ENCODE data around the gene OPA1.

OPA1 gene, protein sequence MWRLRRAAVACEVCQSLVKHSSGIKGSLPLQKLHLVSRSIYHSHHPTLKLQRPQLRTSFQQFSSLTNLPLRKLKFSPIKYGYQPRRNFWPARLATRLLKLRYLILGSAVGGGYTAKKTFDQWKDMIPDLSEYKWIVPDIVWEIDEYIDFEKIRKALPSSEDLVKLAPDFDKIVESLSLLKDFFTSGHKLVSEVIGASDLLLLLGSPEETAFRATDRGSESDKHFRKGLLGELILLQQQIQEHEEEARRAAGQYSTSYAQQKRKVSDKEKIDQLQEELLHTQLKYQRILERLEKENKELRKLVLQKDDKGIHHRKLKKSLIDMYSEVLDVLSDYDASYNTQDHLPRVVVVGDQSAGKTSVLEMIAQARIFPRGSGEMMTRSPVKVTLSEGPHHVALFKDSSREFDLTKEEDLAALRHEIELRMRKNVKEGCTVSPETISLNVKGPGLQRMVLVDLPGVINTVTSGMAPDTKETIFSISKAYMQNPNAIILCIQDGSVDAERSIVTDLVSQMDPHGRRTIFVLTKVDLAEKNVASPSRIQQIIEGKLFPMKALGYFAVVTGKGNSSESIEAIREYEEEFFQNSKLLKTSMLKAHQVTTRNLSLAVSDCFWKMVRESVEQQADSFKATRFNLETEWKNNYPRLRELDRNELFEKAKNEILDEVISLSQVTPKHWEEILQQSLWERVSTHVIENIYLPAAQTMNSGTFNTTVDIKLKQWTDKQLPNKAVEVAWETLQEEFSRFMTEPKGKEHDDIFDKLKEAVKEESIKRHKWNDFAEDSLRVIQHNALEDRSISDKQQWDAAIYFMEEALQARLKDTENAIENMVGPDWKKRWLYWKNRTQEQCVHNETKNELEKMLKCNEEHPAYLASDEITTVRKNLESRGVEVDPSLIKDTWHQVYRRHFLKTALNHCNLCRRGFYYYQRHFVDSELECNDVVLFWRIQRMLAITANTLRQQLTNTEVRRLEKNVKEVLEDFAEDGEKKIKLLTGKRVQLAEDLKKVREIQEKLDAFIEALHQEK

DNA sequence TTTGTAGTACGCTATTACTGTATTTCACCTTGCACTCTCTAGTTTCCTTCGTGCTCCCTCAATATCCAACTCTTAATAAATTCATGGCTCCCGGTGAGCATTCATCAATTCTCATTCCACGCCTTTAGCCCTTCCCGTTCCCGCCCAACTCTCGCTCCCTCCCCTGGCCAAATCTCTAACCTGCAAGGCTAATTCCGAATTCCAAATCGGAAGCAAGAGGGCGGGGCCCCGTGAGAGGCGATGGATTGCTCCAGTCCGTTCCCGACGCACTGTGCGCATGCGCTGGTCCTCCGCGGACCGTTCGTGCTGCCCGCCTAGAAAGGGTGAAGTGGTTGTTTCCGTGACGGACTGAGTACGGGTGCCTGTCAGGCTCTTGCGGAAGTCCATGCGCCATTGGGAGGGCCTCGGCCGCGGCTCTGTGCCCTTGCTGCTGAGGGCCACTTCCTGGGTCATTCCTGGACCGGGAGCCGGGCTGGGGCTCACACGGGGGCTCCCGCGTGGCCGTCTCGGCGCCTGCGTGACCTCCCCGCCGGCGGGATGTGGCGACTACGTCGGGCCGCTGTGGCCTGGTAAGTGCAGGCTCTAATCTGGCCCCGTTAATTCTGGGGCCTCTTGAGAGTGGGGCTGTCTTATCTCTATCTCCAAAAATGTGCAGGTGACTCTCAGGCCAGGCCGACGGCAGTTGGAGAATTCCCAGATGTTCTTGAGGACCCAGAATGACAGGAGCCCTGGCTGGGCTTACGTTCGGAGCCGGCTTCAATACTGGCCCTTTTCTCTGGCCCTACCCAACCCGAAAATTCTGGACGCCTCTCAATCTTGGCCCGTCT is at the start of gene OPA1:
TSS of gene OPA1 (plus strand) at position 368 of the 827 bp plus-strand sequence. CDS start at position 538, 170 bp downstream.
- peak; percentile 81 for DNase-seq

DNA sequence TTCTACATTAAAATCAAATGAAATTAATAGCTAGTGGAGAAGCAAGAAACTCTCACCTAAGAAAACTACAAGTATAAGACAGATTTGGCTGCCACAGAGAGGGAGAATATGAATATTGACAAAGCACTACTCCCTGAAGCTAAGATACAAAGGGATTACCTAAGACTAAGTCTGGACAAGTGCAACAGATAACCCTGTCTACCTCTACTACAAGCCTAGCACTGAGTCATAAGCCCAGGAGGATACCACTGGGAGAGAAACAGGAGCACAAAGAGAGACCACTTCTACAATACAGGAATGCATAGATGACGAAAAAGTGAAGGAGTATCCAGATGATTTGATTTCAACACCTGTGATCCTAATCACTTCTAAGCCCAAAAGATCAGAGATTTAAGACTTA is 48.7 kb upstream of the OPA1 start:
- DNase-seq, result no peak

DNA sequence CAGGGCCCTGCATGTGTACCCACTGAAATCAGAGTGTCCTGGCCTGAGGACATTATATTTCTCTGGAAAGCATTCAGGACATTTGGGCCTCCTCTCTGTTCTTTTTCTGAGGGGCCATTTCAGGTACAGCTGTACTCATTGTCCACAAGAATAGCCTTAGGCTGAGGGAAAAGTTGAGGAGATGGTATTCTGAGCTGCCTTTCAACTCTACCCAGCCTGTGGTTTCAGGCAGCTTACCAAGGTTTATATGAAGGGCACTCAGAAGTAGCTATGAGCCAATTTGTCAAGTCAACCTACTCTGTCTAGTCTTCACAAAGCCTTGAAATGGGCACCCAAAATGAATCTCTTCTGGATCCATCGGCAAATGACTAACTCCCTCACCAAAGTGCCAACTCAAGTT is 47.7 kb upstream of the OPA1 start:
- no peak for DNase-seq

DNA sequence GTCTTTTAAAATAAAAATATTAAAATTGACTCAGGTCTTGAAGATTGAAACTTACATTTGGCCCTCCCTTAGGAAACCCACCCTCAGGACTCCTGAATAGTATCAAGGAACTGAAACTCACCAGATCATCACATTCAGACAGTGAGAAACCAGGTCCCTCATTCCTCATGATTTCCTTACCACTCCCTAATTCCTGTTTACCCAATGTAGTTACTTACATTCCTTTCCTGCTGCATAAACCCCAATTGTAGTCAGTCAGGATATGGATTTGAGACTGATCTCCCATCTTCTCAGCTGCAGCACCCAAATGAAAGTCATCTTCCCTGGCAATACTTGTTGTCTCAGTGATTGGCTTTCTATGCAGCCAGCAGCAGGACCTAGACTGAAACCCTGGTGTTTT is 46.9 kb upstream of the OPA1 start:
- DNase-seq, result no peak

DNA sequence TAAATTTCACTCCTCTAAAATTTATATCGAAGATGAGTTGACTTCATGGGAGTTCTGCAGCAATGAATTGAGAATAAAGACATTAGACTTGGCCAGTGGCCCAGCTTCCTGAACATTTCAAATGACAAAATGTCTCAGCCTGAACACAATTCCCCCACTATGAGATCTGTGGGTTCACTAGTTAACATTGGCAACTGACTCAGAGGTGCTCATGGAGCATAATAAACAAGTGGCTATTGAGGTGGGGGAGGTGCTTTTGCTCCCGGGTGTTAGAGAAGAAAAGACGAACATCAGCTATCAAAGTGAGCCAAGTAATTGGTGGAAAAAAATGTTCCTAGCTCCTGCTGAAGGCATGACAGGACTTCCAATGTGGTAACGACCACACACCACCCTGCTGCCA is 44.6 kb upstream of the OPA1 start:
- DNase-seq, result no peak

DNA sequence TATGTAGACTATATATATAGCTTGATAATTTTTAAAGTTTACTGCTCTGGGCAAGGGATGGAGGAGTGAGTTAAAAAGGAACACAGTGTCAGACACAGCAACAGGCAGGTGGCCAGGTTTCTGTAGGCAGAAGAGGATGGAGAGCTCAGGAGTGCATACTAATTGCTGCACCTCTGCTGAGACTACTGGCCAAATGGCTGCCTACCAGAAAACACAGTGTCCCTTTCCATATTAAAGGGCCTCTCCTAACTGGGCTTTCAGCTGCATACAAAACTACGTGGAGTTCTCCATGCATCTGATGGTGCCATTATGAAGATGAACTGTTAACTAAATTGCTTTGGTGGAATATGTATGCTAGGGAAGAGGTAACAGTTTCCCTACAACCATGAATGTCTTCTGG is 40.1 kb upstream of the OPA1 start:
- no peak for DNase-seq

DNA sequence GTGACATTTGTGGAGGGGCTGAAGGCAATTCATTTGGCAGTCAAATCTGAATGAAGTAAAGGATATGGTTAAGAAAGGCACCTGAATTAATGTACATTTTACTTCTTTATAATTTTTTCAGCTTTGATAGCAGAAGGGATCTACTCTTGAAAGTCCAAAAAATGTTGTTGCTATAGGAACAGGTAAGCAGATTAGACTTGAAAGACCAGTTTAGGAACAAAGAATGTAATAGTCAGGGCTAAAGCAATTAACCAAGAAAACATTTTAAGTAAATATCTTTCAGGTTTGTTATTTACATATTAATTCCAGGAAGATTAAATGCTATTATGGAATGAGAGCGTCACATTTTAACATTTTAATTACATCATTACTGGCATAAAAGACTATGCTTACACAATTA is 39.4 kb upstream of the OPA1 start:
- no peak for DNase-seq

DNA sequence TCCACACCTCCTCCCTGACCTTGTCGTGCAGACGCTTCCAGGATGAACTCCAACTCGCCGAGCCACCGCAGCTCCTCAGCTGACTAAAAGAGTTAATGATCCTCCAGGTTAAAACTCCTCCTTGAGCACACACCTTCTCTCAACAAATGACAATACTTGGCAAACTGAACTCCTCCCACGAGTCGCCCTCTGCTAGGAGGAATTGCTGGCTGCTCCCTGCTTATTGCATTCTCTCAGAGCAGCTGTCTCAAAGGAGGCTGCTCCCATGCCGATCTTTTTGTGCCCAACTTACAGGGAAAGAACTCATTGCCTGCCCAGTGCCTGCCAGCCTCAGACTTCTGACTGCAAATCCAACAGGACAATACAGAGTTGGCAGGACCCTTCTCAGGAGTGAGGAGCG is 38.2 kb upstream of the OPA1 start, which contains the start of gene ATP13A4:
TSS of gene ATP13A4 (minus strand) at position 85 of the 400 bp plus-strand sequence. CDS start 96 bp downstream, outside the sequence.
- no peak for DNase-seq

DNA sequence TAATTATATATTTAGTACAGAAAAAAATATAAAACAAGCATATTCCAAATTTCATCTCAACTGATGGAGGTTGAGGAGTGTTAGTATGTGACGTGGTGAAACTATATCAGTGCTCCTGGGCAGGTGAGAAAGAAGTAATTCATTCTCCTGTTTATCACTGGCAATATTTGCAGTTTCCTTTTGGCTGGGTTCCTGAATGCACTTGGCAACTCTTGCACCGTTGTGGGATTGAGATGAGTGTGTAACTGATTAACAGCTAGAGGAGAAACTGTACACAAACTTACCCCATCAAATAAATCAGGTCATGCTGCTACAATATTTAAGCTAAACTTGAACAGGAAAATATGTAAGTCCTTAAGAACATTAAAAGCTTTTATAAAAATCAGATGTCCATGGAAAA is 36.2 kb upstream of the OPA1 start:
- no peak for DNase-seq

DNA sequence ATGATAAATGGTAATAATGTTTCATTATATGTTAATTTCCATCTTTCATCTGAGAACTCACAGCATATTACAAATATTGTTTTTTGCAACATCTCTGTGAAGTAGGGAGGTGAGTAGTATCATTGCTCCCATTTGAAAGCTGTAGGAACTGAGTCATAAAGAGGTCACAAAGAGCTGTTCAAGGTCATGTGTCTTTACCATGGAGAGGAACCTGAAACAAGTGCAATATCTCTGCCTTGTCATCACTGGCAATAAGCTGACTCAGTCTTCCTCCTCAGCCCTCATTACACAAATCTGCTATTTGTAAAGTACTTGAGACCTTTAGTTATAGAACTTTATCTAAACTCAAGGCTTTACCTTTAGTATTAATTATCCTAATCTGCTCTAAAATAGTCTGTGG is 33.9 kb upstream of the OPA1 start:
- DNase-seq, result no peak

DNA sequence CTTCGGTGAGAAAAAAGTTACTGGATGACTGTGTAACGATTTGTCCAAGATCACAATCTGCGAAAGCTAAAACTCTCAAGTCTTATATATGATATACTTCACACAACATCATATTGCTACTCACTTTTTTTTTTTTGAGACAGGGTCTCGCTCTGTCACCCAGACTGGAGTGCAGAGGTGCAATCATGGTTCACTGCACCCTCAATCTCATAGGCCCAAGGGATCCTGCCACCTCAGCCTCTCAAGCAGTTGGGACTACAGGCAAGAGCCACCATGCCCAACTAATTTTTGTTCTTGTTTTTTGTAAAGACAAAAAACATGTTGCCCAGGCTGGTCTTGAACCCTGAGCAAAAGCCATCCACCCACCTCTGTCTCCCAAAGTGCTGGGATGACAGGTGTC is 32.9 kb upstream of the OPA1 start:
- no peak for DNase-seq

DNA sequence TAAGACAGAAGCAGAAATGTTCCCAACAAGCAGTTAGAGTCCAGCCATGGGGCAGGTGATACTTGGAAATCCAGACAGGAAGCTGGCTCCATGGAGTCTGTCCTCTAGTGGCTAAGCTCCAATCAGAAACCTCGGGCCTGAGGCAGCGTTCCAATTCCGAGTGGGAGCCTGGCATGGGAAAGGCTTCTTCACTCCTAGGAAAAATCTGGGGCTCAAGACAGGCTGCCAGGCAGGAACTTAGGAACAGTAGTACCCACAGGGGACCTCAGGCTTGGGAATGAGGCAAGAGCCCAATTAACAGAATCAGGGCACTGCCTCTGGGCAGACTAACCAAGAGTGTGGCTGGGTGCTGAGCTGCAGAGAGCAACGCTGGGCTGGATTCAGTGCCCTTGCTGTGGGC is 32.1 kb upstream of the OPA1 start:
- no peak for DNase-seq

DNA sequence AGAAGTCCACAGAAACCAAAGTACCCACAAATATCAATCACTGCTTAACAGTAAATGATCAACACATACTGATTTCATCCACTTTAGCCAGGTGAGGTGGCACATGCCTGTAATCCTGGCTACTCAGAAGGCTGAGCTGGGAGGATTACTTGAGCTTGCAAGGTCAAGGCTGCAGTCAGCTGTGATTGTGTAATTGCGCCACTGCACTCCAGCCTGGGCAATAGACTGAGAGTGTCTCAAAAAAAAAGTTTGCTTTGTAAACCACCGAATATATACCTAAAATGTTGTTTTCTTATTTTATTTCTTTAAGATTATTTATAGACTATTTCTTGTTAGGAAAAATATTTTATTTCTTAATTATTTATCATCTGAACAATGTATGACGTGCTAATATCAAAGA is 29.6 kb upstream of the OPA1 start:
- DNase-seq, result no peak

DNA sequence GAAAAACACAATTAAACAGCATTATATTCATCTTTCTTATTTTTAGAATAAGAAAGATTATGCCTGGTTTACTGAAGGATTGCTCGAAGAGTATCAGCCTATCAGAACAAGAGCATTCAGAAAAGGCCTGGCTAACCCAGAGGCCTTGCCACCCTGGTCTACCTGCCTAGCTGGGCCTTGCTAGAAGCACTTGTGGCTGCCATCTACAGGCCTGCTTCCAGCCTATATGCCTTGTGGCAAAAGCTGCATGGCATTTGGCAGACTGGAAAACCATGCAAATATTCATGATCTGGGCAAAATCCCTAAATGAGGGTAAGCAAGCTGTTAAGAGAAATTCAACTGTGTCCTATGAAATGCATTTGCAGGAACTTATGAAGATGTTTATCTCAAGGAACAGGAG is 29.0 kb upstream of the OPA1 start:
- no peak for DNase-seq

DNA sequence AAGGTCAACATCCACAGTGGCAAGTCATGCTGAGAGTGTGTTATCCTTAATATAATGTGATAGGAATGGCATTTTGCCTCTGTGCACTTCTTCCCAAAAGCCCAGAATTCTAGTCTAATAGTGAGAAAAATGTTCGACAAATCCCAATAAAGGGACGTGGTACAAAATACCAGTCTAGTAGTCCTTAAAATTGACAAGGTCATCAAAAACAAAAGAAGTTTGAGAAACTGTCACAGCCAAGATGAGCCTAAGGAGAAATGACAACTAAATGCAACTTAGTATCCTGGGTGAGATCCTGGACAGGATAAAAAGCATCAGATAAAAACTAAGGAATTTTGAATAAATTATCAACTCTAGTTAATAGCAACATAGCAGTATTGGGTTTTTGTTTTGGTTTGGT is 23.9 kb upstream of the OPA1 start:
- no peak for DNase-seq

DNA sequence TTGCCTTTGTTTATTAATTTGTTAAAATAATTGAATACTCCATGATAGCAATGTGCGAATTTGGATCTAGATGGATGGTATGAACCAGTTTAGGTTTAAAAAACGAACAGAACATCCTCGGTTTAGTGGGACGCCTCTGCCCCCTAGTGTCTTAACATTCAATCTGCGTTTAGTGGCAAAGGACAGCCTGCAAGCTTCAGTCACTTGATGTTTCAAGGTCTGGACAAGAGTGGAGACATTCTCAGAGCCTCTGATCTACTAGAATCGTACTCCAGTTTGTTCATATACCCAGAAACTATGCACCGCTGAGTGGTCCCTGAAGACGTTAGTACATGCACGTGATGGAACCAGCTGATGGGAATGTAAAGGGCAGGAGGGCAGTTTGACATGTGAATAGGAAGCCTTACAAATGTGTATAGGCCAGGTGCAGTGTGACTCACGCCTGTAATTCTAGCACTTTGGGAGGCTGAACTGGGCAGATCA is 20.5 kb upstream of the OPA1 start:
- peak; percentile 6 for DNase-seq

DNA sequence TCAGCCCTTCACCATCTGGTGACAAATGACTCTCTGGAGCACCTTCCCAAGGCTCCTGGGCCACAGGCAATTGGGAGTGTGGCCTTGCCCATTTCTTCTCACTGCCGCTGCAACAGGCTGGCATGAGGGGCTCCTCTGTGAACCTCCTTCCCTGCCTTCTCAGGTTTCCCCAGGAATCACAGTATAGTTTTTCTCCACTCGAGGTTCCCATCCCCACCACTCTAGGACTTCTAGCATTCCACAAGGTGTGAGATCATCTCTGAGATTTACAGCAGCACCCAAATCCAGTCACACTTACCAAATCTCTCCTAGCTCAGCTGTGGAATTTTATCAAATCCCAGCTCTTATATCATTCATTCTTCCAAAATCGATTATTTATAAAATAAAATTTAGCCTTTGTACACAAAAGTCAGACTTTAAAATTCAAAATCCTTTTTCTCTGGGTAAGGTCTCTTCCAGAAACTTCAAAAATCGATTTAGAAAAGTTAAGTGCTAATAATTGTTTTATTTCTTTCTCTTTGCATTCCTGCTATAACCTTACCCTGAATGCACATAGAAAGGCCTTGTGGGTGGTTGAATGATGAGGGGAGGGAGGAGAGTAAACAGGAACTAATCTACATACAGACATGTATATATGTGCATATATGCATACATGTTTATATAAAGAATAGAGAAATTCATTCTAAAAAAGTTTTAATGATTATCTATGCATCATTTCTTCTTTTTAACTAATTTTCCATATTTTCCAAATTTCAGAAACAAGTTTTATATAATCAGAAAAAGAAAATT is 19.4 kb upstream of the OPA1 start:
- DNase-seq, result no peak

DNA sequence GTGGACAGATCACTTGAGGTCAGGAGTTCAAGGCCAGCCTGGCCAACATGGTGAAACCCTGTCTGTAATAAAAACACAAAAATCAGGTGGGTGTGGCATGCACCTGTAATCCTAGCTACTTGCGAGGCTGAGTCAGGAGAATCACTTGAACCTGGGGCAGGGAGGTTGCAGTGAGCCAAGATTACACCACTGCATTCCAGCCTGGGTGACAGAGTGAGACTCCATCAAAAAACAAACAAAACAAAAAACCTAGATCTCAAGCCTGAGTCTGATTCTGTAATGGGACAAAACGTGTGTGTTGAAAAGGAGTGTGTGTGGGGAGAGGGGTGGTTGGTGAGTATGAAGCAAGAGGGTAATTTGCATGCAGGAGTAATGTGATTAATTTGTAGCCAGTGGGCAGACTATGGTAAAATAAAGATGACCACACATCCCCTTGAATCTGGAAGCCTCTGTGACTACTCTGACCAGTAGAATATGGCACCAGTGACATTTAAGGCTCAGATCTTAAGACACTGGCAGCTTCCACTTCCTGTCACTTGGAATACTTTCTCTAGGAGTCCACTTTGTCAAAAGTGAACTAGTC is 18.4 kb upstream of the OPA1 start:
- no peak for DNase-seq

DNA sequence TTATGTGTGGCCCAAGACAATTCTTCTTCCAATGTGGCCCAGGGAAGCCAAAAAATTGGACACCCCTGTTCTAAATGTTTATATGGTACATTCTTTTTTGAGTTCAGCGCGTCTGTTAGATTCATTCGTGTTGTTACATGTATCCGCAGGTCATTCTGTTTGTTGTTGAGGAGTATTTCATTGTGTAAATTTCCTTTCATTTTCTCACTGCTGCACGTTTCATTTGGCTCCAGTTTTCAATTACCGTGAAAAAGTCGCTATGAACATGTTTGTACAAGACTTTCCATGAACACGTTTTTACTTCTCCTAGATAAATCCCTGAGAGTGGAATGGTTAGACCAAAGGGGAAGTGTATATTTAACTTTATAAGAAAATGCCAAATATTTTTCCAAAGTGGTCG is 7.5 kb upstream of the OPA1 start:
- DNase-seq, result no peak

DNA sequence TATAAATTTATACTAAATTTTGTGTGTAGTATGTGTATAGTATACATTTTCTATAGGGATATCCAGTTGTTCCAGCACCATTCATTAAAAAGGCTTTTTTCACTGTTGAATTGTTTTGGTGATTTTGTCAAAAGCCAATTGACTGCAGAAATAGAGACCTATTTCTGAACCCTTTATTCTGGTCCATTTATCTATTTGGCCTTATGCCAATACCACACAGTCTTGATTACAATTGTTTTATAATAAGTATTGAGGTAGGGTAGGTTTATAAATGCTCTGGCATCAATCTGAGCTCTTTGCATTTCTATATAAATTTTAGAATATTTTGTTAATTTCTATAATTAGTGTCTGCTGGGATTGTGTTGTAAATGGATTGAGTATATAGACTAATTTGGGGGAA is 6.5 kb upstream of the OPA1 start:
- no peak for DNase-seq

DNA sequence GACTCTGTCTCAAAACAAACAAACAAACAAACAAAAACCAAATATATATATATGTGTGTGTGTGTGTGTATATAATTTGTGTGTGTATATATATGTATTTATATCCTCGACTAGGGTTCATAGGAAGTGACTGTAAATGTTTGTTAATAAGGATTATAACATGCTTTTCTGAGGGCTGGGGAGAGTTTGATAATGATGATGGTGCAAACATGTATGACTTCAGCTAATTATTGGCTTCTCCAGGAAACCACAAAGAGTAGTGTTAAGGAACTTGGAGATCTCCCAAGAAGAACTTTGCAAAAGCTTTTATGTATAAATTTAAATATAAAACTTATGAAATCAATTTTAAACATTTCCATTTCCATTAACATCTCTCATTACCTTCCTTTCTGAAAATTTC is 3.9 kb upstream of the OPA1 start:
- no peak for DNase-seq

DNA sequence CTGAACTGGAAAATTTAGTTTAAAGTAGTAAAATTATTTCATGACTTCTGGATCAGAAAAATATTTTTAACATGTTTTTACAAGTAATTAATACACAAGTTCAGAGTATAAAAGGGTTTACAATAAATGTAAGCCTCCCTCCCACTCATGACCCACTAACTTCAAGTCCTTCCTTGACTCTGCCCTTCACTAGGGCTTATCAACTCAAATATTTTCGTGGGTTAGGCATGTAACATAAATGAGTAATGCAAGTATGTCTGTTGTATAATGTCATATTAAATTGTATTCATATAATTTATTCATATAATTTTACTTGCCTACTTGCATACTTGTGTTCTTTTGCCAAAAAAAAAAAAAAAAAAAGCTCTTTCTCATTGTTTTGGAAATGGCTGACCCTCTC is 3.4 kb upstream of the OPA1 start:
- no peak for DNase-seq

Measured in SHP77 treated with DMSO at 0.1 percent for 48 hours (cell line).